T-helper 1 cell treated with Interleukin-12 subunit alpha and Interleukin-12 subunit beta and Interleukin-4 antibody, amounts not matched to agents 30 μg/mL and 1 μg/mL, for 36 hours (primary cell): ENCODE results near the gene MON2.
"Not testable (repeated sequence)": the region's sequence is repeated elsewhere in the genome, so short reads cannot be mapped to it uniquely, and the experiment has no call there.

Experiments
- H3K27ac Mint-ChIP-seq: one replicate; pipeline ENCODE4 v1.8.0; 2021; ENCODE audit warnings: mild to moderate bottlenecking, mixed read lengths
- H3K27me3 Mint-ChIP-seq: one replicate; pipeline ENCODE4 v1.8.0; 2021; ENCODE audit warnings: low read depth, mixed read lengths
- H3K36me3 Mint-ChIP-seq: one replicate; pipeline ENCODE4 v1.8.0; 2021; ENCODE audit warnings: low read depth, mixed read lengths
- H3K4me1 Mint-ChIP-seq: one replicate; pipeline ENCODE4 v1.8.0; 2021; ENCODE audit warnings: low read depth, mixed read lengths
- H3K4me3 Mint-ChIP-seq: one replicate; pipeline ENCODE4 v1.8.0; 2021; ENCODE audit warnings: mild to moderate bottlenecking, moderate library complexity, mixed read lengths
- H3K9me3 Mint-ChIP-seq: one replicate; pipeline ENCODE4 v1.8.0; 2021; ENCODE audit warnings: mixed read lengths

Gene MON2, protein sequence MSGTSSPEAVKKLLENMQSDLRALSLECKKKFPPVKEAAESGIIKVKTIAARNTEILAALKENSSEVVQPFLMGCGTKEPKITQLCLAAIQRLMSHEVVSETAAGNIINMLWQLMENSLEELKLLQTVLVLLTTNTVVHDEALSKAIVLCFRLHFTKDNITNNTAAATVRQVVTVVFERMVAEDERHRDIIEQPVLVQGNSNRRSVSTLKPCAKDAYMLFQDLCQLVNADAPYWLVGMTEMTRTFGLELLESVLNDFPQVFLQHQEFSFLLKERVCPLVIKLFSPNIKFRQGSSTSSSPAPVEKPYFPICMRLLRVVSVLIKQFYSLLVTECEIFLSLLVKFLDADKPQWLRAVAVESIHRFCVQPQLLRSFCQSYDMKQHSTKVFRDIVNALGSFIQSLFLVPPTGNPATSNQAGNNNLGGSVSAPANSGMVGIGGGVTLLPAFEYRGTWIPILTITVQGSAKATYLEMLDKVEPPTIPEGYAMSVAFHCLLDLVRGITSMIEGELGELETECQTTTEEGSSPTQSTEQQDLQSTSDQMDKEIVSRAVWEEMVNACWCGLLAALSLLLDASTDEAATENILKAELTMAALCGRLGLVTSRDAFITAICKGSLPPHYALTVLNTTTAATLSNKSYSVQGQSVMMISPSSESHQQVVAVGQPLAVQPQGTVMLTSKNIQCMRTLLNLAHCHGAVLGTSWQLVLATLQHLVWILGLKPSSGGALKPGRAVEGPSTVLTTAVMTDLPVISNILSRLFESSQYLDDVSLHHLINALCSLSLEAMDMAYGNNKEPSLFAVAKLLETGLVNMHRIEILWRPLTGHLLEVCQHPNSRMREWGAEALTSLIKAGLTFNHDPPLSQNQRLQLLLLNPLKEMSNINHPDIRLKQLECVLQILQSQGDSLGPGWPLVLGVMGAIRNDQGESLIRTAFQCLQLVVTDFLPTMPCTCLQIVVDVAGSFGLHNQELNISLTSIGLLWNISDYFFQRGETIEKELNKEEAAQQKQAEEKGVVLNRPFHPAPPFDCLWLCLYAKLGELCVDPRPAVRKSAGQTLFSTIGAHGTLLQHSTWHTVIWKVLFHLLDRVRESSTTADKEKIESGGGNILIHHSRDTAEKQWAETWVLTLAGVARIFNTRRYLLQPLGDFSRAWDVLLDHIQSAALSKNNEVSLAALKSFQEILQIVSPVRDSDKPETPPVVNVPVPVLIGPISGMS (N-terminal part only)

DNA sequence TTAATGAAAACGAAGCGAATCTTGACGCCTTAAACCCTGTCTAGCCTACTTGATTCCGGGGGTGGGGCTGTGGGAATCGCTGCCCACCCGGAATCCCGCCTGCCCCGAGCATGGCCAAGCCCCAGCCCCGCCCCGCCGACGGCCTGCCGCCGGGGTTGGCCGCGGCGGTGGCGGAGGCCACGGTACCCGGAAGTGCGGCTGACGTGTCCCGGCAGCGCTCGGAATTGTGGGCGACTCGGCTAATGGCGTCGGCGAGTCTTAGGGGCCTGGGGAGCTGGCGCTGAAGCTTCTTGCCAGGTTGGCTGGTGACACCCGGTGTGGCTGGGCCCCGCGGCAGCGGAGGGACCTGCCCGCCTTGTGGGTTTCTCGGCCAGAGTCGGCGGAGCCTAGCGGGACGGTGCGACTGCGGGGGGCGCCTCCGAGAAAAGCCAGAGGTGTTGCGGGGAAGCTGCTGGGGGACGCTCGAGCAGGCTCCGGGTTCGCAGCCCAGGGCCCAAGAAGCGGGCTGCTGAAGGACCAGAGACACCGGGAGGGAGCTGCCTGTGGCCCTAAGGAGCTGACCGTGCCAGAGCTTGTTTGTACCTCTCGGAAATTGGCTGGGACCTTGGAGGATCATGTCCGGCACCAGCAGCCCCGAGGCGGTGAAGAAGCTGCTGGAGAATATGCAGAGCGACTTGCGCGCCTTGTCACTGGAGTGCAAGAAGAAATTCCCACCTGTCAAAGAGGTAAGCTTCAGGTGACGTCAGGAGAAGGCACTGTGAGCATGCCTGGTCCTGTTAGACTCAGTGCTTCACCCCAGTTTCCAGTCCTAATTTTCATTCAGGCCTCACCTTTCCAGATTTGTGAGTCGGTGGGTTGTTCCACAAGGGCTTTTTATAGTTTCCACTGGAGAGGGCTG lies at the start of gene MON2:
Gene MON2, plus strand, starts transcription at position 233 of the 898 bp plus-strand sequence. Its CDS starts 382 bp downstream, at position 615.
- H3K36me3 Mint-ChIP-seq: peaks cover 5% of the 10 kb centered on the region
- peaks cover 22% of the 10 kb centered on the region for H3K9me3 Mint-ChIP-seq
- H3K27ac Mint-ChIP-seq: peak within 1 kb of the TSS; percentile 93
- peaks cover 18% of the 10 kb centered on the region for H3K4me1 Mint-ChIP-seq
- peak within 1 kb of the TSS; percentile 92 for H3K4me3 Mint-ChIP-seq
- H3K27me3 Mint-ChIP-seq: peaks cover 4% of the 10 kb centered on the region

DNA sequence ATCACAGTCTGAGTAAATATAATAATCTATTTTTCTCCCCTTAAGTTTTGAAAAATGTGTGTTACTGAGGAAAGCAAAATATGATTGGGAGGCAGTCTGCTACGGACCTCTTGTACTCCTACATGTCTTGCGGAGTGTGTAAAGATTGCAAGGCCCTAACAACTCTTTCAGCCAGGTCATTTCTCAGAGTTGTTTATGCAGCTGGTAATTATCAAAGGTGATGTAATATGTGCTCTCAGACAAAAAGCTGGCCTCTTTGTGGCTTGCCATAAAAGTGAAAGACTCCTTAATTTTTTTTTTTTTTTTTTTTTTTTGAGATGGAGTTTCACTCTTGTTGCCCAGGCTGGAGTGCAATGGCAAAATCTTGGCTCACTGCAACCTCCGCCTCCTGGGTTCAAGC lies 40.5 kb upstream of the MON2 start:
- Mint-ChIP-seq H3K27ac (no peak overlapping the region), H3K27me3 (peaks cover 22% of the 10 kb centered on the region), H3K9me3 (peaks cover 31% of the 10 kb centered on the region), H3K4me3 (no peak overlapping the region), H3K36me3 (peaks cover 5% of the 10 kb centered on the region), H3K4me1 (no peaks in the 10 kb centered on the region)

DNA sequence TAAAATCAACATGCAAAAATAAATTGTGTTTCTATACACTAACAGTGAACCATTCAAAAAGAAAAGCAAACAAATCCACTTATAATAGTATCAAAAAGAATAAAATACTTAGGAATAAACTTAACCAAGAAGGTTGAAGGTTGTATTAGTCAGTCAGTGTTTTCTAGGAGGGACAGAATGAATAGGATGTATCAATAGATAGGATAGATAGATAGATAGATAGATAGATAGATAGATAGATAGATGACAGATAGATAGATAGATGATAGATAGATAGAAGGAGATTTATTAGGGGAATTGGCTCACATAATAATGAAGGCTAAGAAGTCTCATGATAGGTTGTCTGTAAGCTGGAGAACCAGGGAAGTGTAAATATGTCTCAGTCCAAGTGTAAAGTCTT lies 37.2 kb upstream of the MON2 start:
- H3K4me1 Mint-ChIP-seq: peaks cover under 1% of the 10 kb centered on the region
- peaks cover 45% of the 10 kb centered on the region for H3K27me3 Mint-ChIP-seq
- H3K4me3 Mint-ChIP-seq: no peak overlapping the region
- H3K36me3 Mint-ChIP-seq: peaks cover 2% of the 10 kb centered on the region
- H3K27ac Mint-ChIP-seq: no peak overlapping the region
- H3K9me3 Mint-ChIP-seq: peaks cover 13% of the 10 kb centered on the region

DNA sequence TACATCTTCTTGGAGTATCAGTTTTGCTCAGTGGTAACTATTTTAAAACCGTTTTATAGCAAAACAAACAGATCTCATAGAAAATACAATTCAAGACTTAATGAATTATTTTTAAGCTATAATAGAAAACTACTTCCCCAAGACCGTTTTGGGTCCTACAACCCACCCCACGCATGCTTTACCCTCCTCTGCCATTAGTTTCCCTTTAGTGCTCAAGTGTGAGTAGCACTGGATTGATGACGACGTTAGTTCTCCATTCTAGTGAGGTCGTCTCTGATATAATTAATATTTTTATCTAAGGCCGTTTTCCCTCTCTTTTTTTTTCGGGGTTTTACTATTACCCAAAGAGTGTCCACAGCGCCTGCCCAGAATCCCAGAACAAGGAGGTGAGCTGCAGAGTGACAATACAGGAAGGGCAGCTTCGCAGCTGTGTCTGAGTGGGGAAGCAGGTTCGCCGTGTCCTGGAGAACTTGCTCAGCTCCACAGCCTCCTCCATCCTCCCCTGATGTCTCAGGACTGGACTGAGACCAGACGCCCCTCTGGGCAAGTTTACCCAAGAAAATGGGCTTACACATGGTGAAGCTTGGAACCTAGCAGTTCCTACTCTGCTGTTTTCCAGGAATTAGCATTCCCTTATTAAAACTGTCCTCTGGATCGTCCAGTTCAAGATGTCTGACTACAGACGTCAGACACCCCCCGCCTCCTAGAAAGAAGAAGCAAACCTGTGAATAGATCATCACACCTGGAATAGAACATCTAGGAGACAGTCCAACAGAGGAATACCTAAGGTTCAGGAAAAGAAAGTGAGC lies 31.9 kb upstream of the MON2 start:
- Mint-ChIP-seq H3K36me3 (no peaks in the 10 kb centered on the region), H3K27ac (no peak overlapping the region), H3K27me3 (peaks cover 63% of the 10 kb centered on the region), H3K4me1 (peaks cover 11% of the 10 kb centered on the region), H3K9me3 (no peaks in the 10 kb centered on the region), H3K4me3 (peak overlapping the region; percentile 76)

DNA sequence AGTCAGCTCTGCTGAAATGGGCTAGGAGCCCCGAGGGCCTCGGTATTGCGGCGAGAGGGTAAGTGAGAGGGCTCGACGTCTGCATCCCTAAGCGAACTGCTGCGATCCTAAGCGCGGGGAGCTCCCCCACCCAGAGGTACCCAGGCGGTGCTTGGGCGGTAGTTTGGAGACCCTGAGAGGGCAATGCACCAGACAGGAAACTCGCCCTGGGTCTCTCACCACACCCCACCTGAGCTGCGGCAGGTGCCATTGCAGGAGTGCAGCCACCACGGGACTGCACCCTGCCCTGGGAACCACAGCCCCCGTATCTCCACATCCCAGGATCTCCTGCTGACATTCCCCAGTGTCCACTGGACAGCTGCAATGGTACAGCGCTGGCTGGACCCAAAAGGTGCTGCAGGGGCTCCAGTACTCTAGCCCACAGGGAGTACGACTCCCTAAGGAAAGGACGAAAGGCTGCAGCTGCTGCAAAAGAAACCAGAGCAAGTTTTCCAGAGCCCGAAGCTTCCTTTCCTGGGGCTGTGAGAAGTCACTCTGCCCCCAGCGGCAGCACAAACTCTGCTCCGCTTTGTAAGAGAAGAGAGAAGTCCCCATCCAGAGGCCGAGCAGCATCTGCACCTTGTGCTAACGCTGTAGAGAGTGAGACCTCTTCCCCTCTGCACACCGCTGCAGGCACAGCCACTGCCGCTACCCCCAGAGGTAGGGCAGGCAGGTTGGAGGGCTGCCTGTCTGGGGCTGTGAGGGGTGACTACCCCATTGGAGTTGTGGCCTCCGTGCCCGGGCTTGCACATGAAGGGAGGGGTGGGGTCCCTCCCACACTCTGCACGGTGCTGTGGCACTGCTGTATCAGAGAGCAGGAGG lies 31.1 kb upstream of the MON2 start:
- Mint-ChIP-seq H3K4me1 (peaks cover 11% of the 10 kb centered on the region), H3K36me3 (no peaks in the 10 kb centered on the region), H3K4me3 (peak overlapping the region; percentile 76), H3K27ac (no peak overlapping the region), H3K27me3 (peaks cover 55% of the 10 kb centered on the region), H3K9me3 (no peaks in the 10 kb centered on the region)

DNA sequence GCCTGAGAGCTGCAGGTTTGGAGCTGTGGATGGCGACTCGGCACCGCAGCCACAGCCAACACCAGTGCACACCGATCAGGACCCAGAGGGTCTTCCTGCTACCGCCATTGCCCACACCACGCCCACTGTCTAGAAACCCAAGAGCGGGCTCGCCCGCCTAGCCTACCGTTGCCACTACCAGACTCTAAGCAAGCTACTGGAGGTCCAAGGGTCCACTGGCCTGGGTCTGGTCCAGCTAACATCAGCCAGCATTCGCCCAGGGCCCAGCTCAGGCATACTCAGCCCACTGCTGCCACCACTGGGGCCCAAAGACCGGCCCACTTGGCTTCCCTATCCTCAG lies 30.5 kb upstream of the MON2 start:
- Mint-ChIP-seq H3K27ac (no peak overlapping the region), H3K9me3 (peaks cover 3% of the 10 kb centered on the region), H3K4me1 (peaks cover 11% of the 10 kb centered on the region), H3K4me3 (peak overlapping the region; percentile 76), H3K36me3 (no peaks in the 10 kb centered on the region), H3K27me3 (peaks cover 50% of the 10 kb centered on the region)

DNA sequence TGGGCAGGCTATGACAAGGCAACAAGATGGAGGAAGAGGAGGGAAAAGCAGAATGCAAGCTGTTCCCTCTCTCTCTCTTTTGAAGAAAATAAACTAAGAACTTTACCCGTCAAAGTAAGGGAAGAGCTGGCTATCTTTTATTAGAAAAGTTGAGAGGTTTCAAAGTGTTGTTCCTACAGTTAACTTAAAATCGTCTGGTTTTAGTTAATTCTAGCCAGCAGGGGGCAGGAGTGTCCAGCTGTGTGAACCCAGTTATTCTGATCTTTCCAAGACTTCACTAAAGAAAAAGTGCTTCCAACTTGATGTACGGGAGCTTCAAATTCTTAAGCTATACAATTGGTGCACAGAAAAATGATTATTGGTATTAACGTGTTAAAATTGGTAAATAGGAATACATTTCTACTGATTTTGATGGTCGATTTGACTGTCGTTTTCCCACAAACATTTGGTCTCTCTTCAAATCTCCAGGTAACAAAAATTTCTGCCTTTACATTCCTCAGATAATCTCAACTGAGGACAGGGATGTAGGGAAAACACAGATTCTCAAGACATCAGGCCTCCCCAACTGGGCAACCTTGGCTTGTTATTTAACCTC lies 28.4 kb upstream of the MON2 start:
- Mint-ChIP-seq H3K27me3 (peaks cover 43% of the 10 kb centered on the region), H3K4me1 (peaks cover 11% of the 10 kb centered on the region), H3K4me3 (no peak overlapping the region), H3K9me3 (peaks cover 20% of the 10 kb centered on the region), H3K27ac (no peak overlapping the region), H3K36me3 (peaks cover 3% of the 10 kb centered on the region)

DNA sequence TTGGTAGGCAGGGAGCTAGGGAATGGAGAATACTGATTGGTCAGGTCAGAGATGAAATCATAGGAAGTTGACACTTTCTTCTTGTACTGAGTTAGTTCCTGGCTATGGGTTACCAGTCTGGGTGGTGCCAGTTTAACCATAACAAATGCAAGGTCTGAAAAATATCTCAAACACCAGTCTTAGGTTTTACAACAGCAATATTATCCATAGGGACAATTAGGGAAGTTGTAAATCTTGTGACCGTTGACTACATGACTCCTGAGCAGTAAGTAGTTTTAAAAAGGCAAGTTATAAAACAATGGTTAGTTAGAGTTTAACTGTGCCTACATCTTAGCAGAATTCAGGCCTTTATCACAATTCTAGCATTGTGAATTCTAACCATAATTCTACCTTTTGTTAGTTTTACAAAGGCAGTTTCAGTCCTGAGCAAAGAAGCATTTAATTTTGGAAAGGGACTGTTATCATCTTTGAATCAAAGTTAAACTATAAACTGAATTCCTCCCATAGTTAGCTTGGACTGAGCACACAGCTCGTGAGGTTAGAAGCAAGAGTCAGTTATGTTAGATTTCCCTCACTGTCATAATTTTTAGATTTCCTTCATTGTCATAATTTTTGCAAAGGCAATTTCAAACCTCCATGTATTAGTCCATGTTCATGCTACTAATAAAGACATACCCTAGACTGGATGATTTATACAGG lies 19.7 kb upstream of the MON2 start:
- Mint-ChIP-seq H3K27me3 (peaks cover 26% of the 10 kb centered on the region), H3K27ac (no peak overlapping the region), H3K9me3 (peaks cover 15% of the 10 kb centered on the region), H3K4me1 (no peaks in the 10 kb centered on the region), H3K4me3 (no peak overlapping the region), H3K36me3 (peaks cover 6% of the 10 kb centered on the region)

DNA sequence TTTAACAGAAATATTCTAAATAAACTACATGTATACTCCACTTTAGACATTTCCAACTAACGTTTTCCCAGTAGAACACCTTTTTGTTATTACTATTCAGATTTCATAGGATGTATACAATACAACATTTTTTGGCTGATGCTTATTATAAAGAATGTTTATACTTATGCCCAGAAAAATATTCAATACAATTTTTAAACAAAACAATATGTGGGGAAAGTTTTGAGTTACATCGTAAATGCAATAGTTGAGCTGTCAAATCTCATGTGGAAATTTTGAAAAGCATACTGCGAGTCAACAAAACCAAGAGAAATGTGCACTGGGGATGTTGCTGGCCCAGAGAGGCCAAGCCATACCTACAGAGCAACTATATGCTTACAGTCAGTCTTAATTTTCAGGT lies 18.2 kb upstream of the MON2 start:
- H3K4me3 Mint-ChIP-seq: no peak overlapping the region

DNA sequence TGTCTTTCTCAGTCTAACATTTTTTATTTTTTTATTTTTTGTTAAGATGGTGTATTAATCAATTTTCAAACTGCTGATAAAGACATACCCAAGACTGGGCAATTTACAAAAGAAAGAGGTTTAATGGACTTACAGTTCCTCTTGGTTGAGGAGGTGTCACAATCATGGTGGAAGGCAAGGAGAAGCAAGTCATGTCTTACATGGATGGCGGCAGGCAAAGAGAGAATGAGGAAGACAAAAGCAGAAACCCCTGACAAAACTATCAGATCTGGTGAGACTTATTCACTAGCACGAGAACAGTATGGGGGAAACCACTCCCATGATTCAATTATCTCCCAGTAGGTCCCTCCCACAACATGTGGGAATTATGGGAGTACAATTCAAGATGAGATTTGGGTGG lies 11.2 kb upstream of the MON2 start:
- not testable (repeated sequence) for H3K9me3 Mint-ChIP-seq, H3K27ac Mint-ChIP-seq, H3K4me1 Mint-ChIP-seq, H3K4me3 Mint-ChIP-seq, H3K36me3 Mint-ChIP-seq
- peaks cover 21% of the 10 kb centered on the region for H3K27me3 Mint-ChIP-seq

More for the DNA sequence above, 18.2 kb upstream of the MON2 start:
- H3K36me3 Mint-ChIP-seq: peaks cover 3% of the 10 kb centered on the region
- no peaks in the 10 kb centered on the region for H3K4me1 Mint-ChIP-seq
- peaks cover 23% of the 10 kb centered on the region for H3K27me3 Mint-ChIP-seq
- no peak overlapping the region for H3K27ac Mint-ChIP-seq
- H3K9me3 Mint-ChIP-seq: peaks cover 5% of the 10 kb centered on the region

DNA sequence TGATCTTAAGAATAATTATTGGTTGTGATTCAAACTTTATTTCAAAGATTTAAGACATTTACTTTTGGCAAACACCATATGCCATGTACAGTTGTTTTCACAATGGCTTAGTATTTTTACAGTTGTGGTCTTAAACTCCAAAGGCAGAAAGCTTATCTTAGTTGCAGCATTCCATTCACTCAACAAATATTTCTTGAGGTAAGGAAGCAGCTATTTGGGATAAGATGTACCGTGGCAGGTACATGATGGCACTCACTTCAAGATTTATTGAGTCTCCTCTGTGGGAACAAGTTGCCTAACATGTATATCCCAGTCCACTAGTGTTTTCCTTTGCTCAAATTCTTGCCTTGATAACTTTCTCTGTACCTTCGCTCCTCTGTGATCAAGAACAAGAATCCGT lies 8.0 kb upstream of the MON2 start:
- no peak overlapping the region for H3K27ac Mint-ChIP-seq
- H3K4me1 Mint-ChIP-seq: no peaks in the 10 kb centered on the region
- no peak overlapping the region for H3K4me3 Mint-ChIP-seq
- H3K9me3 Mint-ChIP-seq: peaks cover 26% of the 10 kb centered on the region
- peaks cover 2% of the 10 kb centered on the region for H3K36me3 Mint-ChIP-seq
- H3K27me3 Mint-ChIP-seq: peaks cover 4% of the 10 kb centered on the region

DNA sequence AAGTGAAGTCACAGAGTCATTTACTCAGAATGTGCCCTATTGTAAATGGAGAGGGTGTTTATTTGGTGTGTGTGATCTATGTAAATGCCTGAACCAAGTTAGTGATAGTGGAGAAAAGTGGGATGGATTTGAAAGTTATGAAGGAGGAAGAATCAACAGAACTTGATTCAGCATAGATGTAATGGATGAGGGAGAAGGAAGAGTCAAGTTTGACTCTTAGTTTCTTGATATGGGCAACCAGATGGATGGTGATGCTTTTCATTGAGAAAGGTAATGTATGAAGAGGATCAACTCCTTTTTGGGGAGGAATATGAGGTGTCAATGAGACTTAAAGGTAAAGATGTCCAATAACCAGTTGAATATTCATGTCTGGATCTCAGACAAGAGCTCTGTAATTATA lies 6.7 kb upstream of the MON2 start:
- Mint-ChIP-seq H3K9me3 (peaks cover 32% of the 10 kb centered on the region), H3K4me3 (no peak overlapping the region), H3K27me3 (peaks cover 4% of the 10 kb centered on the region), H3K27ac (no peak overlapping the region), H3K4me1 (no peaks in the 10 kb centered on the region), H3K36me3 (peaks cover 4% of the 10 kb centered on the region)
